Activated CD8-positive, alpha-beta memory T cell treated with anti-CD3 and anti-CD28 coated beads, Interleukin-2, amount 50 U/mL, for 1 hour (primary cell): ENCODE results near the gene GABRG2.
"Not testable (repeated sequence)": the region's sequence is repeated elsewhere in the genome, so short reads cannot be mapped to it uniquely, and the experiment has no call there.

Experiments used
- DNase-seq: peaks from one replicate; pipeline ENCODE4 v3.0.0-alpha.2; 2020; ENCODE audit errors: extremely low read depth

The GABRG2 gene

GRCh38 chr5:162067655-162068411 lies at the start of gene GABRG2:
Gene GABRG2, plus strand, starts transcription at chr5:162067773. Its CDS starts 227 bp downstream, at chr5:162068000.
- no peak for DNase-seq

- DNase-seq = no peak
Observed at GRCh38 chr5:162025312-162025711, 42.3 kb upstream of the GABRG2 start.

- DNase-seq = no peak
Observed at GRCh38 chr5:162026803-162027202, 40.8 kb upstream of the GABRG2 start.

GRCh38 chr5:162037431-162037830 lies 30.1 kb upstream of the GABRG2 start:
- no peak for DNase-seq

GRCh38 chr5:162047279-162047678 lies 20.3 kb upstream of the GABRG2 start:
- no peak for DNase-seq

GRCh38 chr5:162052676-162053075 lies 14.9 kb upstream of the GABRG2 start:
- no peak for DNase-seq

GRCh38 chr5:162055095-162055494 lies 12.5 kb upstream of the GABRG2 start:
- not testable (repeated sequence) for DNase-seq

- no peak for DNase-seq
Observed at GRCh38 chr5:162067162-162067561, 411 bp upstream of the GABRG2 start.

GRCh38 chr5:162068412-162068811 lies 839 bp downstream of the GABRG2 start:
- no peak for DNase-seq

GRCh38 chr5:162068936-162069335 lies 1.4 kb downstream of the GABRG2 start:
- DNase-seq = no peak

- no peak for DNase-seq
Observed at GRCh38 chr5:162078805-162079204, 11.2 kb downstream of the GABRG2 start.

GRCh38 chr5:162091336-162091735 lies 23.8 kb downstream of the GABRG2 start:
- DNase-seq = no peak

- no peak for DNase-seq
Observed at GRCh38 chr5:162096448-162096847, 28.9 kb downstream of the GABRG2 start.

- DNase-seq = no peak
Observed at GRCh38 chr5:162107591-162107990, 40.0 kb downstream of the GABRG2 start.

- DNase-seq = no peak
Observed at GRCh38 chr5:162119801-162120200, 52.2 kb downstream of the GABRG2 start.

GRCh38 chr5:162128117-162128516 lies 60.5 kb downstream of the GABRG2 start:
- no peak for DNase-seq

GRCh38 chr5:162132348-162132747 lies 64.8 kb downstream of the GABRG2 start:
- DNase-seq = no peak

- no peak for DNase-seq
Observed at GRCh38 chr5:162139190-162139589, 71.6 kb downstream of the GABRG2 start.

- no peak for DNase-seq
Observed at GRCh38 chr5:162154242-162154641, 86.7 kb downstream of the GABRG2 start.

GRCh38 chr5:162160401-162160800 lies 92.8 kb downstream of the GABRG2 start:
- no peak for DNase-seq

GRCh38 chr5:162163663-162164062 lies 96.1 kb downstream of the GABRG2 start:
- no peak for DNase-seq

GRCh38 chr5:162174358-162174974 lies 106.9 kb downstream of the GABRG2 start:
- DNase-seq = no peak

GRCh38 chr5:162187371-162187770 lies 119.8 kb downstream of the GABRG2 start:
- no peak for DNase-seq
